Endodermal cell (in vitro differentiated cells): ENCODE measurements around the gene ATG4D. TPM values are rescaled to one million over a fixed set of nuclear protein-coding genes. Genes with fewer than 3 reads are reported as not detected.
"Not testable (repeated sequence)": the region's sequence is repeated elsewhere in the genome, so short reads cannot be mapped to it uniquely, and the experiment has no call there.

Experiments used
- DNase-seq: peaks from one replicate; pipeline ENCODE4 v3.0.0-alpha.2; 2017
- H3K27ac ChIP-seq: 2 replicates; pipeline ENCODE4 v1.5.1; 2013; ENCODE audit warnings: mild to moderate bottlenecking, low read depth, low read length, moderate library complexity
- H3K27me3 ChIP-seq: 2 replicates; pipeline ENCODE4 v1.6.1; 2013; ENCODE audit warnings: mild to moderate bottlenecking, low read length, moderate library complexity; ENCODE audit not compliant: insufficient read depth, control insufficient read depth, poor library complexity, severe bottlenecking
- H3K36me3 ChIP-seq: 2 replicates; pipeline ENCODE4 v1.7.0; 2013; ENCODE audit warnings: mild to moderate bottlenecking, low read length, moderate library complexity; ENCODE audit not compliant: control insufficient read depth, insufficient read depth
- H3K4me1 ChIP-seq: one replicate; pipeline ENCODE4 v1.7.0; 2013; ENCODE audit warnings: low read length; ENCODE audit not compliant: control insufficient read depth, insufficient read depth
- H3K4me3 ChIP-seq: 2 replicates; pipeline ENCODE4 v1.5.1; 2013; ENCODE audit warnings: mild to moderate bottlenecking, low read length, moderate library complexity
- H3K9ac ChIP-seq: 2 replicates; pipeline ENCODE4 v1.6.1; 2013; ENCODE audit warnings: mild to moderate bottlenecking, low read length, moderate library complexity; ENCODE audit not compliant: poor library complexity, severe bottlenecking; ENCODE audit errors: extremely low read depth
- H3K9me3 ChIP-seq: 2 replicates; pipeline ENCODE4 v1.6.1; 2013; ENCODE audit warnings: mild to moderate bottlenecking, low read length, moderate library complexity; ENCODE audit not compliant: control insufficient read depth
- H3K27ac Mint-ChIP-seq: 2 replicates; pipeline ENCODE4 v1.8.0; 2020; ENCODE audit warnings: mixed read lengths
- H3K27me3 Mint-ChIP-seq: 2 replicates; pipeline ENCODE4 v1.8.0; 2021; ENCODE audit warnings: mild to moderate bottlenecking, mixed read lengths; ENCODE audit not compliant: insufficient read depth
- H3K36me3 Mint-ChIP-seq: 2 replicates; pipeline ENCODE4 v1.8.0; 2020; ENCODE audit warnings: low read depth, mixed read lengths
- H3K4me1 Mint-ChIP-seq: 2 replicates; pipeline ENCODE4 v1.8.0; 2020; ENCODE audit warnings: mixed read lengths
- H3K4me3 Mint-ChIP-seq: 2 replicates; pipeline ENCODE4 v1.8.0; 2020; ENCODE audit warnings: mild to moderate bottlenecking, moderate library complexity, mixed read lengths
- H3K9me3 Mint-ChIP-seq: 2 replicates; pipeline ENCODE4 v1.8.0; 2020; ENCODE audit warnings: mild to moderate bottlenecking, mixed read lengths
- CTCF ChIP-seq: fragments of 200-600 bp; sonication (generic); conservative IDR thresholded peaks from 2 replicates; pipeline ENCODE4 v1.5.0; 2021; ENCODE audit warnings: antibody characterized with exemption, mild to moderate bottlenecking
- WGBS, 2 experiments: methylation state at CpG; one replicate each; pipeline versions ENCODE4 v1.1.5 to v1.1.7; 2013; ENCODE audit warnings: missing lambda C conversion rate in 2 of 2, mixed read lengths in 1 of 2; ENCODE audit not compliant: insufficient coverage in 1 of 2, insufficient read length in 1 of 2; 5-methylcytosine and 5-hydroxymethylcytosine counted together
- total RNA-seq, 2 donors: library from RNA; stranded (reverse); fragmentation: NEBNext Ultra II Directional in 1 of 2; extraction: Animal tissue kit (Norgen Biotek cat#: 25700) in 1 of 2; gene quantifications; 2 replicates in 1 of 2; 3 replicates in 1 of 2; pipeline ENCODE4 v1.2.1, GENCODE V29; 2021

The ATG4D gene
- total RNA-seq, 2 donors from 2014 or later, result 37.9 to 44.8 TPM

- H3K27me3 ChIP-seq, result no peaks in the 10 kb centered on the region
- no peak for TF ChIP-seq CTCF
- H3K4me1 ChIP-seq, result no peaks in the 10 kb centered on the region
- no peak overlapping the region for H3K4me3 ChIP-seq
- H3K27ac ChIP-seq, result no peak overlapping the region
- Mint-ChIP-seq H3K4me1 (no peaks in the 10 kb centered on the region), H3K36me3 (peaks cover 55% of the 10 kb centered on the region), H3K4me3 (no peak overlapping the region), H3K9me3 (no peaks in the 10 kb centered on the region), H3K27ac (no peak overlapping the region), H3K27me3 (no peaks in the 10 kb centered on the region)
- H3K9me3 ChIP-seq, result no peaks in the 10 kb centered on the region
- H3K9ac ChIP-seq, result no peak overlapping the region
- H3K36me3 ChIP-seq, result peaks cover 34% of the 10 kb centered on the region
- 93% methylated on average over 16 to 18 of the region's 18 CpGs for WGBS, 2 experiments
- no peak for DNase-seq
Measured at GRCh38 chr19:10548746-10549276, 5.1 kb downstream of the ATG4D start.

GRCh38 chr19:10549733-10550132 lies 6.0 kb downstream of the ATG4D start:
- peaks cover 42% of the 10 kb centered on the region for H3K36me3 ChIP-seq
- no peaks in the 10 kb centered on the region for H3K9me3 ChIP-seq
- Mint-ChIP-seq H3K27ac (no peak overlapping the region), H3K9me3 (no peaks in the 10 kb centered on the region), H3K27me3 (no peaks in the 10 kb centered on the region), H3K36me3 (peaks cover 61% of the 10 kb centered on the region), H3K4me1 (no peaks in the 10 kb centered on the region), H3K4me3 (no peak overlapping the region)
- H3K27me3 ChIP-seq, result no peaks in the 10 kb centered on the region
- no peak for DNase-seq
- H3K27ac ChIP-seq, result no peak overlapping the region
- 91 to 99% methylated on average over 7 of the region's 7 CpGs for WGBS, 2 experiments
- H3K4me3 ChIP-seq, result no peak overlapping the region
- no peak overlapping the region for H3K9ac ChIP-seq
- no peak for TF ChIP-seq CTCF
- H3K4me1 ChIP-seq, result no peaks in the 10 kb centered on the region

GRCh38 chr19:10550336-10550735 lies 6.6 kb downstream of the ATG4D start:
- peaks cover 61% of the 10 kb centered on the region for H3K36me3 Mint-ChIP-seq

GRCh38 chr19:10551006-10551405 lies 7.3 kb downstream of the ATG4D start:
- H3K27ac Mint-ChIP-seq, H3K27ac ChIP-seq, H3K4me3 Mint-ChIP-seq, H3K4me1 Mint-ChIP-seq, H3K9me3 Mint-ChIP-seq, DNase-seq, H3K27me3 Mint-ChIP-seq, H3K9me3 ChIP-seq, H3K9ac ChIP-seq, H3K27me3 ChIP-seq, H3K4me1 ChIP-seq, H3K4me3 ChIP-seq: not testable (repeated sequence)
- peaks cover 54% of the 10 kb centered on the region for H3K36me3 ChIP-seq
- 94 to 100% methylated on average over 4 to 9 of the region's 9 CpGs for WGBS, 2 experiments
- H3K36me3 Mint-ChIP-seq, result peaks cover 67% of the 10 kb centered on the region

More at GRCh38 chr19:10550336-10550735, 6.6 kb downstream of the ATG4D start:
- H3K36me3 ChIP-seq, result peaks cover 47% of the 10 kb centered on the region
- no peaks in the 10 kb centered on the region for H3K27me3 ChIP-seq
- DNase-seq, result no peak
- Mint-ChIP-seq H3K4me3 (no peak overlapping the region), H3K9me3 (no peaks in the 10 kb centered on the region), H3K4me1 (no peaks in the 10 kb centered on the region), H3K27me3 (no peaks in the 10 kb centered on the region), H3K27ac (no peak overlapping the region)
- WGBS, 2 experiments, result 95 to 100% methylated on average over 3 to 6 of the region's 6 CpGs
- TF ChIP-seq CTCF, result no peak
- H3K4me1 ChIP-seq, result no peaks in the 10 kb centered on the region
- H3K27ac ChIP-seq, result no peak overlapping the region
- H3K9me3 ChIP-seq, result no peaks in the 10 kb centered on the region
- H3K9ac ChIP-seq, result no peak overlapping the region
- H3K4me3 ChIP-seq, result no peak overlapping the region
